ENCODE results near the gene XRN2.
"Not testable (repeated sequence)": the region's sequence is repeated elsewhere in the genome, so short reads cannot be mapped to it uniquely, and the experiment has no call there.

The XRN2 gene

DNA sequence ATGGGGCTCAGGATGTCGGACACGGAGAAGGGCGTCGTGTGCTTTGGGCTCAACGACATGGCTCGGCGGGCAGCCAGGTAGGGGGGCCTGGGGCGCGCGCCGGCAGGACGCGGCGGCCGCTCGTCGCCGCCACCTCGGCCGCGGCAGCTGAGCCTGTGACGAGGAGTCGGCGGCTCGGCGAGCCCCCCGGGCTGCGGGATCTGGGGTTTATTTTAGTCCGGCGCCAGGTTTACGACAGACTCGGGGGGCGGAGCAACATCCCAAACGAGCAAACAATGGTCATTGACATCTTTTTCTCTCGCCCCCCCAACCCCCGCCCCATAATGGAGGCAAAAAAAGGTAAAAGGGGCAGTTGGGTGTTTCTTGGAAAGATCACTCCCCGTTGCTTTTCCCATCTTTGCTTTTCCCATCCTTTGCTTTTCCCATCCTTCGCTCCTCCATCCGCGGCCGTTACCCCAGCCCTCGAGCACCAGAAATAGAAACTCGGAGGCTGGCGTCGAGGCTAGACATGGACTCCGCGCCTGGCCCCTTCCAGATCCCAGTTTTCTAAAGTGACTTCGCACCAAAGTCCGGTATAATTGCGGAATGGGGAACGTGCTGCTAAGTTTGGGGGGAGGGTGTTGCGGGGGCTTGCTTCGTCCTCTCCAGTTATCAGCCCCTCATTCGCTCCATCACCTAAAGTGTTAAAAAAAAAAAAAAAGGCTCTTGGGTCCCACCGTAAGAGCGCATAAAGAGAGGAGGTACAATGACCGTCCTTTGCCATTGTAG lies 94.4 kb downstream of the XRN2 start, which contains the start of gene NKX2-4:
Gene NKX2-4, minus strand, starts transcription at position 186 of the 768 bp plus-strand sequence. Its CDS starts 127 bp downstream, at position 59.
- TF ChIP-seq, protein P1, sequence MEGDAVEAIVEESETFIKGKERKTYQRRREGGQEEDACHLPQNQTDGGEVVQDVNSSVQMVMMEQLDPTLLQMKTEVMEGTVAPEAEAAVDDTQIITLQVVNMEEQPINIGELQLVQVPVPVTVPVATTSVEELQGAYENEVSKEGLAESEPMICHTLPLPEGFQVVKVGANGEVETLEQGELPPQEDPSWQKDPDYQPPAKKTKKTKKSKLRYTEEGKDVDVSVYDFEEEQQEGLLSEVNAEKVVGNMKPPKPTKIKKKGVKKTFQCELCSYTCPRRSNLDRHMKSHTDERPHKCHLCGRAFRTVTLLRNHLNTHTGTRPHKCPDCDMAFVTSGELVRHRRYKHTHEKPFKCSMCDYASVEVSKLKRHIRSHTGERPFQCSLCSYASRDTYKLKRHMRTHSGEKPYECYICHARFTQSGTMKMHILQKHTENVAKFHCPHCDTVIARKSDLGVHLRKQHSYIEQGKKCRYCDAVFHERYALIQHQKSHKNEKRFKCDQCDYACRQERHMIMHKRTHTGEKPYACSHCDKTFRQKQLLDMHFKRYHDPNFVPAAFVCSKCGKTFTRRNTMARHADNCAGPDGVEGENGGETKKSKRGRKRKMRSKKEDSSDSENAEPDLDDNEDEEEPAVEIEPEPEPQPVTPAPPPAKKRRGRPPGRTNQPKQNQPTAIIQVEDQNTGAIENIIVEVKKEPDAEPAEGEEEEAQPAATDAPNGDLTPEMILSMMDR (IDR thresholded peaks at IDR 0.05; ENCODE audit: low read depth, low read length): no peak

DNA sequence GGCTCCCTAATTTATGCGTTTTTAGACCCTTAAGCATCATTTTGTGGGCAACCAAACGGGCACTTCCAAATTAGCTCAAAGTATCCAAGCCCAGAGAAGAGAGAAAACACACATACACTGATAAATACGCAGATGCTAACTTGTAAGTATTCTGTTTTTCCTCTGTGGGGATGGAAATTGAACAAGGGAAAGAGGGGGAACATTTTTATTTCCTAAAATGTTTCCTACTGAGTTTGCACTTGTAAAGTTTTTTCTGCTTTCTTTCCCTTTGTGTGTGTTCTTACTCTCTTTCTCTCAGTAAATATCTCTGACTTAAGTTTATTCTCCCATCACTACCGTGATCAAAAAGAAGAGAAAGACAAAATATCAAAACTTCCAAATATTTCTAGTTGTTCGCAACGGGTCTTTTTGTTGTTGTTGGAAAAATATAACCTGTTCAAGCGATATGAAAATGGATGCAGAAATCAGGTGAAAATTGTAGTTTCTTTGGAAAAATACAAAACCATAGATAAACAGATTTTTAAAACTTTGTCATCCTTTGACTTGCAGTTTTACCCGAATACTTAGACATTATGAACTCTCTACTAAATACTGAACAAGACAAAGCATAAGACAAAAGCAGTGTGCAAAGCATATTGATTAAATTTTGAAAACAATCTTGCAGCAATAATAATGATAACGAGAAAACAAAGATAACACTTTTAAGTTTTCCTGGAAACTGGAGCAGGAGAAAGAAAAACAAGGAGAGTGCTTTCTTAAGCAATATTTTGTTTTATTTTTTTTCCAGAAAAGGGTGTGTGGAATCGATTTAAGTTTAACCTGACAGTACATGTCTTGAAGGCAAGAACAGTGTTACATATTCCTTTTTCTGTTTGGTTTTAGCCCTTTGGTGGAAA lies 95.2 kb downstream of the XRN2 start:
- H3K4me3 ChIP-seq (ENCODE audit: low read depth, low read length): no peak overlapping the region
- TF ChIP-seq, protein P1 (IDR thresholded peaks at IDR 0.05; ENCODE audit: low read depth, low read length): no peak

More for the DNA sequence above, 94.4 kb downstream of the XRN2 start, which contains the start of gene NKX2-4:
- no peak within 1 kb of the TSS for H3K4me3 ChIP-seq (ENCODE audit: low read depth, low read length)

GRCh38 chr20:21399005-21399475 lies 95.9 kb downstream of the XRN2 start:
- no peak overlapping the region for H3K4me3 ChIP-seq (ENCODE audit: low read depth, low read length)
- TF ChIP-seq, protein P1 (IDR thresholded peaks at IDR 0.05; ENCODE audit: low read depth, low read length): no peak

DNA sequence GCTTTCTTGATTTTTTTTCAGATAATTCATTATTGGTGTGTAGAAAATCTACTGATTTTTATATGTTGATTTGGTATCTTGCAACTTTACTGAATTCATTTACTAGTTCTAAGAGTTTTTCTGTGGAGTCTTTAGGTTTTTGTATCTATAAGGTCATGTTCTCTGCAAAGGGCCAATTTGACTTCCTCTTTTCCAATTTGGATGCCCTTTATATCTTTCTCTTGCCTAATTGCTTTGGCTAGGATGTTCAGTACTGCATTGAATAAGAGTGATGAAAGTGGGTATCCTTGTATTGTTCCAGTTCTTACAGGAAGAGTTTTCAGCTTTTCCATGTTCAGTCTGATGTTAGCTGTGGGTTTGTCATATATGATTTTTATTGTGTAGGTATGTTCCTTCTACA lies 108.6 kb downstream of the XRN2 start:
- TF ChIP-seq, protein P1 (IDR thresholded peaks at IDR 0.05; ENCODE audit: low read depth, low read length): no peak
- H3K4me3 ChIP-seq (ENCODE audit: low read depth, low read length): no peak overlapping the region

DNA sequence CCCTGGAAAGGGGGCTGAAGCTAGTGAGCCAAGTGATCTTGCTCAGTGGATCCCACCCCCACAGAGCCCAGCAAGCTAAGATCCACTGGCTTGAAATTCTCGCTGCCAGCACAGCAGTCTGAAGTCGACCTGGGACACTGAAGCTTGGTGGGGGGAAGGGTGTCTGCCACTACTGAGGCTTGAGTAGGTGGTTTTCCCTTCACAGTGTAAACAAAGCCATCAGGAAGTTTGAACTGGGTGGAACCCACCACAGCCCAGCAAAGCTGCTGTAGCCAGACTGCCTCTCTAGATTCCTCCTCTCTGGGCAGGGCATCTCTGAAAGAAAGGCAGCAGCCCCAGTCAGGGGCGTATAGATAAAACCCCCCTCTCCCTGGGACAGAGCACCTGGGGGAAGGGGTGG lies 110.9 kb downstream of the XRN2 start:
- H3K4me3 ChIP-seq (ENCODE audit: low read depth, low read length): not testable (repeated sequence)

- H3K4me3 ChIP-seq (ENCODE audit: low read depth, low read length): not testable (repeated sequence)
Measured at GRCh38 chr20:21419147-21419546, 116.0 kb downstream of the XRN2 start.

GRCh38 chr20:21421601-21422236 lies 118.6 kb downstream of the XRN2 start:
- H3K4me3 ChIP-seq (ENCODE audit: low read depth, low read length): no peak overlapping the region
- TF ChIP-seq, protein P1 (IDR thresholded peaks at IDR 0.05; ENCODE audit: low read depth, low read length): no peak

DNA sequence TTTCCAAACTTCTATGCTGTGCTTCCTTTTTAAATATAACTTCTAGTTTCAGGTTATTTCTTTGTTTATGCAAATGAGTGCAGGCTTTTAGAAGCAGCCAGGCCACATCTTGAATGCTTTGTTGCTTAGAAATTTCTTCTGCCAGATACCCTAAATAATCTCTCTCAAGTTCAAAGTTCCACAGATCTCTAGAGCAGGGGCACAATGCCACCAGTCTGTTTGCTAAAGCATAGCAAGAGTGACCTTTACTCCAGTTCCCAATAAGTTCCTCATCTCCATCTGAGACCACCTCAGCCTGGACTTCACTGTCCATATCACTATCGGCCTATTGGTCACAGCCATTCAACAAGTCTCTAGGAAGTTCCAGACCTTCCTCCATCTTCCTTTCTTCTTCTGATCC lies 120.6 kb downstream of the XRN2 start:
- not testable (repeated sequence) for H3K4me3 ChIP-seq (ENCODE audit: low read depth, low read length)

Data from WI38 (cell line).